ENCODE results near the gene CGN.

Gene CGN

GRCh38 chr1:151546011-151546925, 35.1 kb downstream of the CGN start:
- 98% methylated on average over 2 of the region's 4 CpGs for WGBS
- Histone ChIP-seq H2BK5ac (ENCODE audit: low read depth, low read length, poor library complexity, severe bottlenecking) (no peak overlapping the region), H2BK120ac (ENCODE audit: low read depth, low read length) (no peak overlapping the region), H2AFZ (ENCODE audit: low read depth, low read length) (no peak overlapping the region), H3K4me2 (ENCODE audit: low read length, poor library complexity, severe bottlenecking) (no peak overlapping the region), H3K9ac (ENCODE audit: low read length) (no peak overlapping the region), H4K8ac (ENCODE audit: low read length) (no peak overlapping the region), H3K36me3 (ENCODE audit: control insufficient read depth in 1 of 2, insufficient read depth in 2 of 2, low read depth in 1 of 2, low read length in 2 of 2) (peaks cover 0 to 3% of the 10 kb centered on the region in 2 experiments), H3K9me3 (ENCODE audit: control insufficient read depth, low read length) (no peaks in the 10 kb centered on the region), H3K18ac (ENCODE audit: low read depth in 1 of 2, low read length in 2 of 2) (no peak overlapping the region), H2AK5ac (ENCODE audit: low read length, severe bottlenecking) (no peak overlapping the region), H2BK15ac (ENCODE audit: low read depth, poor library complexity, severe bottlenecking) (no peak overlapping the region), H3K27me3 (ENCODE audit: control insufficient read depth in 1 of 2, insufficient read depth in 1 of 2, low read length in 2 of 2) (no peaks in the 10 kb centered on the region), H3K14ac (ENCODE audit: low read length in 2 of 2) (no peak overlapping the region), H2BK12ac (ENCODE audit: low read length in 2 of 2) (no peak overlapping the region), H3K4me3 (ENCODE audit: insufficient read depth in 1 of 2, low read depth in 1 of 2, low read length in 2 of 2) (no peak overlapping the region), H3K23ac (ENCODE audit: low read length in 2 of 2) (no peak overlapping the region), H3K4me1 (ENCODE audit: control insufficient read depth, insufficient read depth, low read depth, low read length) (peaks cover 25% of the 10 kb centered on the region), H3K27ac (ENCODE audit: low read length, poor library complexity, severe bottlenecking) (peak overlapping the region; percentile 88), H3K79me1 (replicated peaks; ENCODE audit: low read length, poor library complexity, severe bottlenecking) (peaks cover under 1% of the 10 kb centered on the region), H3K4ac (ENCODE audit: low read depth in 1 of 2, low read length in 2 of 2) (no peak overlapping the region), H4K91ac (ENCODE audit: low read length) (no peak overlapping the region)
- DNase-seq, result no peak

DNA sequence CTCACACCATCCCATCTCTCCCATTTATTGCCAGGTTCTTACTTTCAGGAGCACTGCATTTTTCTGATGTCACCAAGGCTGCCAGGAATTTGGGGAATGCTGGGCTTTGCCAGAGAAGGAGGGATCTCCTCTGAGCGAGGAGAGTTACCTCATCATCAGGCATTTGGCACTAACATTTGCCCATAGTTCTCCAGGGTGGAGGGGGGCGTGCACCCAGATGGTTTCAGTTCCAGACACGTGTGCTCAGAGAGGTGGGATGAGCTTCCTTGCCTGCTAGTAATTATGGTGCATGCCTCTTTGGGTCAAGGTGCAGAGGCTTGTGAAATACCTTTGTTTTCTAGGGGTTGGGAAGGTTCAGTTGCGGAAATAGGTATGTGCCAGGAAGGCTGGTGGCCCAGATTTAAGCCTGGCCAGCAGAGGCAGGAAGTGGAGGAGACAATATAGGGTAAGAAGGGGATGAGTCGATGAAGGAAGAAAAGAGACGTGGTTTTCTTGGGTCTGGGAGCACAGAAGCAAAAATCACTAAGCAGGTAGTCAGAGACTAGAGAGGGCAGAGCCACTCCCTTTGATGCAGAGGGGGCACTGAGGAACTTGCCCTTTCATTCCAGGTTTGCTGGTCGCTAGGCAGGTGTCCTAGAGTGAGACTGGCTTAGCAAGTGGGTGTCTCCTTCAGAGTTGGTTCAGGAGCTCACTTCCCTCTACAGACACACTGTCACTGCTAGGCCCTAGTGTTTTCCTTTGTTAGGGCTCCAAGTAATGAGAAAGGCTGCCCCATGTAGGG, 36.1 kb downstream of the CGN start:
- H3K27ac ChIP-seq (ENCODE audit: low read length, poor library complexity, severe bottlenecking), result peak overlapping the region; percentile 88
- peaks cover 22% of the 10 kb centered on the region for H3K4me1 ChIP-seq (ENCODE audit: control insufficient read depth, insufficient read depth, low read depth, low read length)
- H3K4ac ChIP-seq (ENCODE audit: low read depth in 1 of 2, low read length in 2 of 2), result peak overlapping the region in 1 of 2 experiments; percentile 32
- no peaks in the 10 kb centered on the region for H3K27me3 ChIP-seq (ENCODE audit: control insufficient read depth in 1 of 2, insufficient read depth in 1 of 2, low read length in 2 of 2)
- peak overlapping the region; percentile 64 to 90 for H2BK12ac ChIP-seq (ENCODE audit: low read length in 2 of 2)
- H3K4me2 ChIP-seq (ENCODE audit: low read length, poor library complexity, severe bottlenecking), result no peak overlapping the region
- H3K4me3 ChIP-seq (ENCODE audit: insufficient read depth in 1 of 2, low read depth in 1 of 2, low read length in 2 of 2), result no peak overlapping the region
- H2BK120ac ChIP-seq (ENCODE audit: low read depth, low read length), result no peak overlapping the region
- H2BK15ac ChIP-seq (ENCODE audit: low read depth, poor library complexity, severe bottlenecking), result no peak overlapping the region
- WGBS, result 26% methylated on average over 7 of the region's 7 CpGs
- H3K36me3 ChIP-seq (ENCODE audit: control insufficient read depth in 1 of 2, insufficient read depth in 2 of 2, low read depth in 1 of 2, low read length in 2 of 2), result peaks cover 0 to 3% of the 10 kb centered on the region in 2 experiments
- H3K9me3 ChIP-seq (ENCODE audit: control insufficient read depth, low read length), result no peaks in the 10 kb centered on the region
- peaks cover 2% of the 10 kb centered on the region for H3K79me1 ChIP-seq (replicated peaks; ENCODE audit: low read length, poor library complexity, severe bottlenecking)
- H2AK5ac ChIP-seq (ENCODE audit: low read length, severe bottlenecking), result peak overlapping the region; percentile 98
- H3K18ac ChIP-seq (ENCODE audit: low read depth in 1 of 2, low read length in 2 of 2), result peak overlapping the region; percentile 40 to 54
- H3K14ac ChIP-seq (ENCODE audit: low read length in 2 of 2), result no peak overlapping the region
- no peak overlapping the region for H2BK5ac ChIP-seq (ENCODE audit: low read depth, low read length, poor library complexity, severe bottlenecking)
- peak overlapping the region; percentile 28 for H4K8ac ChIP-seq (ENCODE audit: low read length)
- peak overlapping the region; percentile 52 for H4K91ac ChIP-seq (ENCODE audit: low read length)
- H2AFZ ChIP-seq (ENCODE audit: low read depth, low read length), result no peak overlapping the region
- H3K9ac ChIP-seq (ENCODE audit: low read length), result no peak overlapping the region
- DNase-seq, result peak; percentile 74
- H3K23ac ChIP-seq (ENCODE audit: low read length in 2 of 2), result no peak overlapping the region

GRCh38 chr1:151547900-151548230, 36.7 kb downstream of the CGN start:
- H3K23ac ChIP-seq (ENCODE audit: low read length in 2 of 2), result no peak overlapping the region
- no peak overlapping the region for H3K4me2 ChIP-seq (ENCODE audit: low read length, poor library complexity, severe bottlenecking)
- no peak overlapping the region for H2BK5ac ChIP-seq (ENCODE audit: low read depth, low read length, poor library complexity, severe bottlenecking)
- peaks cover 2% of the 10 kb centered on the region for H3K79me1 ChIP-seq (replicated peaks; ENCODE audit: low read length, poor library complexity, severe bottlenecking)
- DNase-seq, result no peak
- peak overlapping the region; percentile 52 for H4K91ac ChIP-seq (ENCODE audit: low read length)
- H2AFZ ChIP-seq (ENCODE audit: low read depth, low read length), result no peak overlapping the region
- H3K4me3 ChIP-seq (ENCODE audit: insufficient read depth in 1 of 2, low read depth in 1 of 2, low read length in 2 of 2), result no peak overlapping the region
- peak overlapping the region; percentile 98 for H2AK5ac ChIP-seq (ENCODE audit: low read length, severe bottlenecking)
- no peak overlapping the region for H3K14ac ChIP-seq (ENCODE audit: low read length in 2 of 2)
- H4K8ac ChIP-seq (ENCODE audit: low read length), result peak overlapping the region; percentile 28
- H3K4me1 ChIP-seq (ENCODE audit: control insufficient read depth, insufficient read depth, low read depth, low read length), result peaks cover 22% of the 10 kb centered on the region
- peak overlapping the region; percentile 64 to 90 for H2BK12ac ChIP-seq (ENCODE audit: low read length in 2 of 2)
- no peak overlapping the region for H3K9ac ChIP-seq (ENCODE audit: low read length)
- H3K27me3 ChIP-seq (ENCODE audit: control insufficient read depth in 1 of 2, insufficient read depth in 1 of 2, low read length in 2 of 2), result no peaks in the 10 kb centered on the region
- peak overlapping the region in 1 of 2 experiments; percentile 54 for H3K18ac ChIP-seq (ENCODE audit: low read depth in 1 of 2, low read length in 2 of 2)
- H3K36me3 ChIP-seq (ENCODE audit: control insufficient read depth in 1 of 2, insufficient read depth in 2 of 2, low read depth in 1 of 2, low read length in 2 of 2), result peaks cover 0 to 3% of the 10 kb centered on the region in 2 experiments
- 97% methylated on average over 2 of the region's 3 CpGs for WGBS
- no peaks in the 10 kb centered on the region for H3K9me3 ChIP-seq (ENCODE audit: control insufficient read depth, low read length)
- H3K27ac ChIP-seq (ENCODE audit: low read length, poor library complexity, severe bottlenecking), result peak overlapping the region; percentile 84
- no peak overlapping the region for H2BK120ac ChIP-seq (ENCODE audit: low read depth, low read length)
- H2BK15ac ChIP-seq (ENCODE audit: low read depth, poor library complexity, severe bottlenecking), result no peak overlapping the region
- H3K4ac ChIP-seq (ENCODE audit: low read depth in 1 of 2, low read length in 2 of 2), result peak overlapping the region; percentile 32 to 49

GRCh38 chr1:151549199-151549598, 38.0 kb downstream of the CGN start:
- no peak overlapping the region for H4K8ac ChIP-seq (ENCODE audit: low read length)
- peak; percentile 20 for DNase-seq
- peak overlapping the region; percentile 38 for H3K4me2 ChIP-seq (ENCODE audit: low read length, poor library complexity, severe bottlenecking)
- no peak overlapping the region for H3K18ac ChIP-seq (ENCODE audit: low read depth in 1 of 2, low read length in 2 of 2)
- H2BK5ac ChIP-seq (ENCODE audit: low read depth, low read length, poor library complexity, severe bottlenecking), result no peak overlapping the region
- H2BK12ac ChIP-seq (ENCODE audit: low read length in 2 of 2), result peak overlapping the region in 1 of 2 experiments; percentile 43
- peak overlapping the region; percentile 29 for H3K27ac ChIP-seq (ENCODE audit: low read length, poor library complexity, severe bottlenecking)
- no peak overlapping the region for H4K91ac ChIP-seq (ENCODE audit: low read length)
- H3K9ac ChIP-seq (ENCODE audit: low read length), result no peak overlapping the region
- no peak overlapping the region for H3K4ac ChIP-seq (ENCODE audit: low read depth in 1 of 2, low read length in 2 of 2)
- H3K9me3 ChIP-seq (ENCODE audit: control insufficient read depth, low read length), result no peaks in the 10 kb centered on the region
- H3K79me1 ChIP-seq (replicated peaks; ENCODE audit: low read length, poor library complexity, severe bottlenecking), result peaks cover 2% of the 10 kb centered on the region
- peaks cover 19% of the 10 kb centered on the region for H3K4me1 ChIP-seq (ENCODE audit: control insufficient read depth, insufficient read depth, low read depth, low read length)
- H2AFZ ChIP-seq (ENCODE audit: low read depth, low read length), result no peak overlapping the region
- peak overlapping the region; percentile 26 for H2AK5ac ChIP-seq (ENCODE audit: low read length, severe bottlenecking)
- H3K14ac ChIP-seq (ENCODE audit: low read length in 2 of 2), result no peak overlapping the region
- no peak overlapping the region for H3K4me3 ChIP-seq (ENCODE audit: insufficient read depth in 1 of 2, low read depth in 1 of 2, low read length in 2 of 2)
- peaks cover 0 to 3% of the 10 kb centered on the region in 2 experiments for H3K36me3 ChIP-seq (ENCODE audit: control insufficient read depth in 1 of 2, insufficient read depth in 2 of 2, low read depth in 1 of 2, low read length in 2 of 2)
- WGBS, result 78% methylated on average over 1 of the region's 2 CpGs
- no peak overlapping the region for H3K23ac ChIP-seq (ENCODE audit: low read length in 2 of 2)
- no peaks in the 10 kb centered on the region for H3K27me3 ChIP-seq (ENCODE audit: control insufficient read depth in 1 of 2, insufficient read depth in 1 of 2, low read length in 2 of 2)
- H2BK15ac ChIP-seq (ENCODE audit: low read depth, poor library complexity, severe bottlenecking), result no peak overlapping the region
- H2BK120ac ChIP-seq (ENCODE audit: low read depth, low read length), result peak overlapping the region; percentile 52

All from mesenchymal stem cell (in vitro differentiated cells and primary cell).